ENCODE results near the gene NCKAP5.

The NCKAP5 gene

DNA sequence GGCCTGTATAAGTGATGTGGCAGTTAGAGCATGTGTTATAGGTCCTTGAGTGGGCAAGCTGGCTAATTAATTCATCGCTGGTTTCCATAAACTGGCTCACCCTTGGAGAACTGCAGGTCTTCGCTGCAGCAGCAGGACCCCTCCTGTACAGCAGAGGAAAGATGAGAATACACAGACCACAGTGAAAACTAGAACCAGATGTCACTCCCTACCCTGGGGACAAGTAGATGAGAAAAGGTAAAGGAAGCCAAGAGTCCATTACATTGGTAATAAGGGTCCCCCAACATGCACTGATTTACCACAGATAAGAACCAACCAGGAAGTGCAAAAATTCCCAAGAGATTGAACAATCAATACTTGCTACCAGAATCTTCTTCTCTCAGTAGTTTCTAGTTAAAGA is 482.6 kb downstream of the NCKAP5 start:
- DNase-seq (ENCODE audit: low read depth) = no peak

DNA sequence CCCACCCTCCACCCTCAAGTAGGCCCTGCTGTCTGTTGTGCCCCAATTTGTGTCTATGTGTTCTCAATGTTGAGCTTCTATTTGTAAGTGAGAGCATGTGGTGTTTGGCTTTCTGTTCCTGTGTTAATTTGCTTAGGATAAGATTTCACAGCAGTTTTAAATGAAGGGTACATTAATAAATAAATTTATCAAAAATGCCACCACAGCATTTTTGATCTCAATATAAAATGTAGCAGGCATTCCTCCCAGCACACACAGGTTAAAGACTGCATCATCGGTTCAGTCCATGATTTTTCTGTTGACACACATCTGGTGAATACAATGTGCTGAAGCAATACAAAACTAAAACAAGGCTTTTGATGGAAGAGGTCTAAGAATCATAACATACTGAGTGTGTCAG is 486.2 kb downstream of the NCKAP5 start:
- DNase-seq (ENCODE audit: low read depth) = no peak

DNA sequence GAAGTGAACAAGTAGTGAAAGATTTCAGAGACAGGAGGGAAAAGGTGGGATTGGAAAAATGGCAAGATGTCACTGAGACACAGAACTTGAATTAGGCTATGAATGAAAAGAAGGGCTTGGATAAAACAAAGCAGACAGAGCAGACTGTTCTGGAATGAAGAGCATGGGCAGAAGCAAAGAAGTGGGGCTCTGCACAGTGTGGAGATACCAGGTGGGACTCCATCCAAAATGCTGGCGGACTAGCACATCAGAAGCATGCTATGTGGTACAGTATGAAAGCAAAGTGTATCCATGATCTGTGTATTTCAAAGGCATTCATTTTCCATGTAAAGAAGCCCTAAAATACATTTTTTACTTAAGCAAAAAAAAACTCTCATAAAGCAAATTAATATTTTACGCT is 487.4 kb downstream of the NCKAP5 start:
- DNase-seq (ENCODE audit: low read depth) = no peak

DNA sequence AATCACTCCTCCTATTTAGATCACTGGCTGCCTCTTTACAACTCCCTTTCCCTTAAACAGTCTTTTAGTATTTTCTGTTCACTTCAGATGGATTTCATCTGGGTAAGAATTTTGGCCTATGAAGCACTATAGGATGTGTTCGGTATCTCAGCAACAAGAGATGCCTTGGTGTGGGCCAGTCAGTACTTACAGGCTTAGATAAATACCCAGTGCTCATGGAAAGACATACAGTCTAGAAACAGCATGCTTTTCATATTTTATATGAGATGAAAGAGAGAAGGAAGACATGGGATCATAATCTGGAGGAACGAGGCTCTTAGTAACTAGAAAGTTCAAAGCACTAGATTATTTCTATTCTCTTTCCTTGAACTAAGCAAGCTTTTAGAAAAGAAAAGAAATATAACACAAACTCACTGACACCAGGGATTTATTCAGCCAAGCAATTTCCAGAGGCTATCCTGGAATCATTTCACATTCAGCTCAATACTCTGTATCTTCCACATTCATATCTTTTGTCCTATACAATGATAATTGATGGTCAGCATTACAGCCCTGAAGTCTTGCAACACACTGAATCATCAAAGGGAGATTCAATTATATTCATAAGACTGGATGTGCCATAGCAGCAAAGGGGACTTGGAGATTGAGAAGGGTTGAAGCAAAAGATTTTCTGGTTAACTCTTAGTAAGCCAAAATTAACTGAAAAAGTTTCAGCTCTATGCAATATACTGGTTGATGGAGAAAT is 489.4 kb downstream of the NCKAP5 start:
- DNase-seq (ENCODE audit: low read depth) = no peak

DNA sequence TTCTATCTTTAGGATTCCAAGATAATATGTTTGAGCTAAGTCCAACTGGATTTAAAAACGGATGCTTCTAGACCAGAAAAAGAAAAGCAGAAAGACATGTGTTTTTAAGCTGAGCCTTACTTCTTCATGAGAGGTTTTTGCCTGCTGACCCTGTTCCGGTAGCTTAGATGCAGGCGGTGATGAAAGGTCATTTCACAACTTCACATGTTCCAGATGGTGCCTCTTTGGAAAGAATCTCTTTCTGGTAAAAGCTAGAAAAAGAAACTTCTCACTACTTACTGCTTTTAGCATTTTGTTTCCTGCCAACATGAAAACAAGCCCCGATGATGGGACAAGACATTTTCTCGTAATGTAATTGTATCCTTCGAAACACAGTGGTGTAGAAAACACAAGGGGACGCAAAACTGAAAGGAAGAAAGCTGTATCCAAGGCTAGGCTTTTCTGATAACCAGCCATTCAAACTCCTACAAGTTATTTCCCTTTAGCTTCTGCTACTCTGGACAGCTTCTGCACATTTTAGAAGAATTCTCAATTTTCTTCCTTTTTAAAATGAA is 490.9 kb downstream of the NCKAP5 start:
- DNase-seq (ENCODE audit: low read depth) = no peak

DNA sequence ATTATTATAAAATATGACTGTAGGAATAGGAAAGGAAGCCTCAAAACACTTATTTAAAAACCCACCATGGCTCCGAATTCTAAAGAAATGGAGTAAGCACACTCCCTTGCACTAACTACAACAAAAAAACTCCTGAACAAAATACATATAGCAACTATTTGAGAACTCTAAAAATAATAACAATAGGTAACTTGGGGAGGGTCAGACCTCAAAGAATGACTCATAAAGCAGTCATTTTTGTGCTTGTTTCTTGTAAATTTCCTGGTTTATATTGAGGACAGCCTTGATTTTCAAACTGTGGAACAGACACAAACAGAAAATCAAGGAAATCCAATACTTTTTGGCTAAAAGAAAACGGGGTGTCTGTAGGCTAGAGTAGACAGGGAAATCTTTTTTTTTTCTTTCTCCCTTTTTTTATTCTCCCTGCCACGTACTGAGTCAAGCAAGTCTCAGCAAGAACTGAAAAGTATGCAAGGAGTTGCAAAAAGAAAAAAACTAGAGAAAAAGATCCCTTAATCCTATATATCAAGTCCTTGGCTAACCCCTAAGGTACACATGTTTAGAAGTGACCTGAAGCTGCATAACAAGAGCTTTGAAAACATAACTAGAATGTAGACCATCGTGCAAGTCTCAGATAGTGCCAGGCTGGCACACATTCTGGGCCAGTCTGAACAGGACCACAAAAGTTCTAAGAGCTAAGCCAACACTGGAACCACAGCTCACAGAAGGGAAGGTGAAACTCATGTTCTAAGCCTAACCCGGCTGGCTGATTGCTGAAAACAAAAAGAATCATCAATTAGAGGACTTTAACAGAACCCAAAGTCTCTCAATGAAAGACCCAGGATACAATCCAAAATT is 495.2 kb downstream of the NCKAP5 start:
- DNase-seq (ENCODE audit: low read depth) = no peak

DNA sequence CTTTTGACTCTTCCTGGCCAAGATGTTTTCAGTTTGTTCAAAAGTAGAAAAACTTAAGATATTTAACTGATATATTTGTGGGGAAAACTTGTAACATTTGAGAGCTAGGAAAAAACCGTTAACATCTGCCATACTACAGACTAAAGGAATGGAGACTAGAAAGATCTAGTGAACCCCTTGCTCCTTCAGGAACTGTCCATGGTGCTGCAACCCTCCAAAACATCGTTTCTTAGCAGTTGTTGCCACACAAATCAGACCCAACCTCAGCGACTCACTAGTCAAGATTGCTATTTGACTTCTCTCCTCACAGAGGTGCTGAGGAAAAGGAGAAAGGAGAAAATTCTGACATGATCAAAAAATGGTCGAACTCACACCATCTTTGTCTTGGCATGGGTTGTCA is 504.5 kb downstream of the NCKAP5 start:
- DNase-seq (ENCODE audit: low read depth) = no peak

DNA sequence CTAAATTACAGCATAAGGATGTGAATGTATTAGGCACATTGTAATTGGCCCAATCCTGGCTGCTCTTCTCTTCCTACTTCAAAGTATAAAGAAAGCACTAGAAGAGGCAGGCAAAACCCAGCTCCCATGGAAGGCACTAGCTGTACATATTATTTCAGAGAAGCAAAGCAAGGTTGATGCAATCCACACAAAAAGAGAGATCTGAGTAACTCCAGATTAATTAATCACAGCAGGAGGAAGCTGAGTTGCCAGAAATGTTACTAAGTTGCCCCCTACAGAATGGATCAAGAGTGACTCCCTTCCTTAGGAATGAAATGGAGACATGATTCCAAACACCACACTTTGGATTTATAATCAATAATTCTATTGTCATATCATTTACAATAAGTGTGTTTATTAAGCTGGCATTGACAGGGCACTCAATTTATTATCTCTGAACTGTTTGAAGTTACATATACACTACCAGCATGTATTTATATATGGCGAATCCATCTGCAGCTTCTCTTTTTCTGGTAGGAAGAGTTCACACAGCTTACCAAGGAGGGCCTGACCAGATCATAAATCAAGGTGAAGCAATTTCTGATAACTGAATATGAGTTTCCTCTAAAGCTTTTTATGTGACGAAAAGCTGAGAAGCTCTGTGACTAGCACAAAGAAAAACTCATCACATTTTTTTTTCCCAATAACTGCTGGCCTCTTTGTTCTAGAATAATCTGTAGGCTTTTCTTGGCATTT is 505.2 kb downstream of the NCKAP5 start:
- no peak for DNase-seq (ENCODE audit: low read depth)

DNA sequence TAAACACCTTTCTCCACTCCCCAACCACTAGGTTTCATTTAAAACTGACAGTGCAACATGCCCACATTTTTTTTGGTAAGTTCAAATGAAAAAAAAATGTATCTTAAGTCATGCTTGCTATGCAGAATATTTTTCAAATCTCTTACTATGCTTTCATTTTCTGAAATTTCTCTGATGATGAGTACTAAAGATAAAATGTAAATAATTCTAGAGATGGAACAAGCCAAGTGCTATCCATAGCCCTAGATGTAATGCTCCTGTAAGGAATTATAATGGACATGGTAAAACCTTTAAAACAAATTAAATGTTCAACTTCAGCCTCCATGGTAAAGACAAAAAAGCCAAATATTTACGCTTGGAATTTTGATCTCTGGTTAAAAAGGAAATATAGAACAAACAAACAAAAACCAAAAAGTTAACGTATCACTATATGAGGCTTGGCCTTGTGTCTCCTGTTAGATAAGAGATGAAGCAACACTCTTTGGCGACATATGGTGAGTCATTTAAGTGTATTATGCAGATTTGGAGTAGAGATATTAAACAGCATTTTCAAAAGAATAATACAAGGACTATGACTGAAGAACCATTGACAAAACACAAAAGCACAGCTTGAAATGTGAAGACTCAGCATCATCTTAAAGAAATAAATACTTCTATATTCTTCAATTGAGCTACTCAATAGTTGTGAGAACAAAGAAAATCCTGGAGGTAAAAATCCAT is 506.2 kb downstream of the NCKAP5 start:
- DNase-seq (ENCODE audit: low read depth) = no peak

DNA sequence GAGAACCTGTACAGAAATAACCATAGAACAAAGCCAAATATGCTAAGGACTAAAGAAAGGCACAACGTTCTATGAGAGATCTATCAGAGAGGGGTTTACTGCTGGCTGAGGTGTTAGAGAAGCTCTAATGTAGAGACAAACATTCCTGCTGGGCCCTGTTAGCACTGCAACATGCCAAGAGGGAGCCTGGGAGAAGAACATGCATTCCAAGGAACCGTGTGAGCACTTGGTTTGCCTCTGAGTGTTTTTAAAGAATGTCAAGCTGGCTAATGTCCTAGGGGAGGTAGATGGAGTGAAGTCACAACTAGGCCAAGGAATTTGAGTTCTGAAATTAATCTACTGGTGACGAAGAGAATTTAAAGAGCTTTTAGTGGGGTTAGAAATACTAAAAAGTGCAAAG is 514.0 kb downstream of the NCKAP5 start:
- no peak for DNase-seq (ENCODE audit: low read depth)

DNA sequence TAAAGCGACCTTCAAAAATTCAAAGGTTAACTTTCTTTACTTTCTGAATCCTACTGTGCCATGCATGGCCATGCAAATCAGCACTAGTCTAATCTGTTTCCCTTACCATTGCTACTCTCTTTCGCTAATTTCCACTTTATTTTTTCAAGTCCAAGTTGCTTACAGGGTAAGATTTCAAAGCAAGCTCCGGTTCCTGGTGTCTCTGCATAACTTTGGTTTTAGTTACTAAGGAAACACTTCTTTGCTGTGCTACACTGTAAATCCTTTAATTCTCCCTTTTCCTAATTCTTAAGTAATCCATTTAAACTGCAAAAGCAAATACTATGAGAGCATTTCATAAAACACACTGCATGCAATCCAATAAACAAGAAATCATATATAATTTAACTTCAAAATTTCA is 514.7 kb downstream of the NCKAP5 start:
- DNase-seq (ENCODE audit: low read depth) = no peak

DNA sequence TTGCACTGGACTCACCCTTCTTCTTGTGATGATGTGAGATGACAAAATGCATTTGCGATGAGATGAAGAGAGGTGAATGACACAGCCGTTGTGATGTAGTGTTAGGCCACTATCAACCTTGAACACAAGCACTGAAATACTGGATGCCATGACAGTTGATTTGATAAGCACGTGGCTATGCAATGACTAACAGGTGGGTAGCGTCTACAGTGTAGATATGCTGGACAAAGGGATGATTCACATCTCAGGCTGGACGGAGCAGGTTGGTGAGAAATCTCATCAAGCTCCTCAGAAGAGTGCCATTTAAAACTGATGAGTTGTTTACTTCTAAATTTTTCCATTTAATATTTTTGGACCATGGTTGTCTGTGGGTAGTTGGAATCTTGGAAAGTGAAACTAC is 522.5 kb downstream of the NCKAP5 start:
- DNase-seq (ENCODE audit: low read depth) = no peak

DNA sequence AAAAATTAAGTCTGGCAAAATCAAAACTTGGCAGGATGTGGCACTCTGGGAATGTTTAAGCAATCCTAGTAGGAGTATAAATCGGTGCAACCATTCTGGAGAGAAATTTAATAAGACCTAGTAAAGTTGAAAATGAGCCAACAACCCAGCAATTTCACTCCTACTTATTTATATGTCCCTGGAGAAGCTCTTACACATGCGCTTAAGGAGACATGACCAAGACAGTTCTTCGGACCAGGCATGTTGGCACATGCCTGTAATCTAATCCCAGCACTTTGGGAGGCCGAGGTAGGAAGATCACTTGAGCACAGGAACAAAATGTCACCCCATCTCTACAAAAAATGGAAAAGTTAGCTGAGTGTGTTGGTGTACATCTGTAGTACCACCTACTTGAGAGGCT is 523.7 kb downstream of the NCKAP5 start:
- DNase-seq (ENCODE audit: low read depth) = no peak

DNA sequence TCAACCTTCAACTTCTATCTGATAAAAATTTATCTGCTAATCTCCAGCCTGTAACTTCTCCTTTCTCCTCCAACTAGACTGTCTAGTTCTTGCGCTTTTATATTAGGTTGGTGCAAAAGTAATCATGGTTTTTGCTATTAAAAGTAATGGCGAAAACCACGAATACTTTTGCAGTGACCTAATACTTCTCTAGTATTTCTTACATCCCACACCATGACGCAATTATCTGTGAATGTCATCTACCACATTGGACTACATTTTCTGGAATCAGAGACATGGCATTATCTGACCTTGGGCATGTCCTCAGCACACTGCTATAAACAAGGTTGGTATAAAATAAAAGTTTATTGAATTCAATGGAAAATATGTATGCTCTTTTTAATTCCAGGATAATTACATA is 528.1 kb downstream of the NCKAP5 start:
- DNase-seq (ENCODE audit: low read depth) = no peak

DNA sequence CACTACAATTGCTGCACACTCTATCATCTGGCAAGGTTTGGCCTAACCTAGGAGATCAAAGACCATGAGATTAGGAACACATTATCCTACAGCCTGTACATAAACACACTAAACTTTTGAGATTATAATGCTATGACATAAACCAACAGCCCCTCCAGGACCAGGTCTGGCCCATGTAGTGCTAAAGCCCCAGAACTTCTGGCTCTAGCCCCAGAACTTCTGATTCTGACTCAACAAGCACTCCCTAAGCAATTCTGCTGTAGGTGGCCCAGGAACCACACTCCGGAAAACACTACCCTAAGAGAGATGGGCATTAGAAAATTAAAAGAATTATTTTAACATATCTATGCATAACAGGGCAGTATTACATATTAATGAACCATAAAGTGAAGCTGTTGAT is 528.7 kb downstream of the NCKAP5 start:
- no peak for DNase-seq (ENCODE audit: low read depth)

DNA sequence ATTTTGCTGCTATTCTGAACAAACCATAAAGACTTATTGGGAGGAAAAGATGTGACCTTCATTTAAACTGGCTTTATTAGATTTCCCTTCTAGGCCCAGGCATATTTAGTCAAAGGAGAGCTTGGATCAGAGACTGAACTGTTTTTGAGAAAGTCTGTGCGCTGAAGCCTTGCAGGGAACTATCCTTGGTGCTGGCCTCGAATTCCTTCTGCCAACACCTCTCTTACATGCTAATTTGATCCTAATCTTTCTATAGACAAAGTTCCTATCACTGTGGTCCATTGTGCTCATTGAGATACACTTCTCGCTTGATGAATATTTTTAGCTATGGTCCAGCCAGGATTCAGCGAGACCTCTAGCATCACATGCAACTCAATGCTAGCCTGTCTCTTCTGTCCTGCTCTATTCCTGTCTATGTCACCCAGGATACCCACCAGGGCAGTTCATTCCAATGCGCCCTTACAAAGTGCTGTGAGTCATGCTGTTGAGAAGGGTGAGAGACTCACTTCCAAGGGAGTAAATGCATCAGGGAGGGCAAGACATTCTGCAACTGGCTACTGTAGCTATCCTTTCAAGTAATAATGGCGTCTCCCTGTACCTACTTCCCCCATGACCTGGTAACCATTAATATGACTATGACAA is 541.6 kb downstream of the NCKAP5 start:
- no peak for DNase-seq (ENCODE audit: low read depth)

DNA sequence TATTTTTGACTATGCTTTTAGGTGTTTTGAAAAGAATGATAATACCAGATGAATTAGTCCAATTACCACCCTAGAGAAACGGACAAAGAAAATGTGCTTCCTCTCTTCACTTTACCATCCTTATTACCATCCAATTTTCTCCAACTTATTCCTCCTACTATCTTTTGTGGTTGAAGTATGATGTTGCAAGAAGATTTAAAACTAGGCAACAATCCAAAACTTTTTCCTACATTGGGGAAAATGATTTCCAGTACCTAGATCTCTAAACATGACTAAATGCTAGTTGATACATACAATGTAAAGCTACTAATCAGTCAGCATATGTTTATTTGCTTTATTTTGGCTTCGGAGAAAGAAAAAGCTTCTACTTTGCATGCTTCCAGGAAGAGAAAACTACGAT is 543.3 kb downstream of the NCKAP5 start:
- DNase-seq (ENCODE audit: low read depth) = no peak

DNA sequence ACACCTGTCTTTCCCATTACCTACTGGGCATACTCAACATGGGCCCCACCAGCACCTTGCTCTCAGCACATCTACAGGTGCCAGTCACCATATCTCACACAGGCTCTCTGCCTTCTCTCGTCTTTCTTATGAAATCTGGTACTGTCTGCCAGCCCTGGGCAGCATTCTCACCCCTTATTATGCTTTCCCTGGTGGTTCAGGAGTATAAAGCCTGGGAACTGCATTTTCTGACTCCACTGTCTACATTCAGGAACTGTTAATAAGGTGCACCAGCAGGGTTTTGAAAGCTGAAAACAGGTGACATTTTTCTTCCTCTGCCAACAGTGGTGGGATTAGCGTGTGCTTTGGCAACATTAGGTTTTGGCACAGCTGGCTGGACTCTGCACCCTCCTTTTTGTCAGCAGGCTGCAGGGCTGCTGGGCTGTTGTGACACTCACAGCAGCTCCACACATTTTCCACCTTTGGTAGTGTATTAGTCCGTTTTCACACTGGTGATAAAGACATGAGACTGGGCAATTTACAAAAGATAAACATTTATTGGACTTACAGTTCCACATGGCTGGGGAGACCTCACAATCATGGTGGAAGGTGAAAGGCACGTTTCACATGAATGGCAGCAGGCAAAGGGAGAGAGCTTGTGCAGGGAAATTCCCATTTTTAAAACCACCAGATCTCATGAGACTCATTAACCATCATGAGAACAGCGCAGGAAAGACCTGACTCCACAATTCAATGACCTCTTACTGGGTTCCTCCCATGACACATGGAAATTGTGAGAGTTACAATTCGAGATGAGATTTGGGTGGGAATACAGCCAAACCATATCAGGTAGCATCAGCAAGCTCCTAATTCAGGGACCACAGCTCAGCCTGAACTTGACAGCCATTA is 555.2 kb downstream of the NCKAP5 start:
- DNase-seq (ENCODE audit: low read depth) = no peak

DNA sequence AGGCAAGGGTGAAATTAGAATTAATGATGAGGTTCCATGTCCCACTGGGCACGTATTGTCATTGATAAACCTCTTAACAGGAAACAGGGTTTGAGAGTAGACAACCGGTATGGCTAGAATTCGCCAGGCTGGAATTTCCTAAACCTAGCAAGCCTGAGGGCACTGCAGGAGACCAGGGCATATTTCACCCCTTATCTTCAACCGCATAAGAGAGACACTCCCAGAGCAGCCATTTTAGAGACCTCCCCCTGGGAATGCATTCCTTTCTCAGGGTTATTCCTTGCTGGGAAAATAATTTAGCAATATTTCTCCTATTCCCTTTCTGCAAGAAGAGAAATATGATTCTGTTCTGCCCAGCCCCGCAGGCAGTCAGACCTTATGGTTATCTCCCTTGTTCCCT is 563.6 kb downstream of the NCKAP5 start:
- DNase-seq (ENCODE audit: low read depth) = no peak

DNA sequence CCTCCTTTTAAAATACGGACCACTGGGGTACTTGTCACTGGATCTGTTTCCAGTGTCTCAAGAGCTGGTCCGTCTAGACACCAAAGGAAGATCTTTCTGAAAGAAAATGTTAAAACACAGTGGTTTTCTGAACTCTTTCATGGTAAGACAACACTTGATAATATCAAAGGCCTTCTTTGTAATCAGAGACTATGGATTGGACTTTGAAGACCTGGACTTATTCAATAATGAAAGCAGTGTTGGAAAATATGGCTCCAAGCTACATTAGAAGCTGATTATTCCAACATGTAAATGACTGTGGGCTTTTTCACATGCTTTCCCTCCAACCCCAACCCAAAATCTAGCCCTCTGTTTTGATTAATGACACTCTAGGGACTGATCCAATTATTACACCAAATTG is 568.8 kb downstream of the NCKAP5 start:
- DNase-seq (ENCODE audit: low read depth) = no peak
